ENCODE results near the gene ABHD5. TPM values are rescaled to one million over a fixed set of nuclear protein-coding genes. Genes with fewer than 3 reads are reported as not detected.

Gene ABHD5
- total RNA-seq, 1 experiment from 2014 or later: 11.3 TPM

- H3K27ac Mint-ChIP-seq: no peak overlapping the region
- DNase-seq (ENCODE audit: low spot score): no peak
- peaks cover 12% of the 10 kb centered on the region for H3K4me1 Mint-ChIP-seq
- no peaks in the 10 kb centered on the region for H3K27me3 Mint-ChIP-seq (ENCODE audit: low read depth)
- CTCF ChIA-PET: no interaction called here
- POLR2A ChIA-PET: interaction anchor here (0.5 kb wide), 1 partner anchor 734 kb away, joined by 10 read pairs; no protein-coding TSS in a partner anchor
- TF ChIP-seq AR (CRISPR knock-in tag; IDR thresholded peaks at IDR 0.05) (no peak), GABPB1 (CRISPR knock-in tag; IDR thresholded peaks at IDR 0.05) (no peak), ATF2 (CRISPR knock-in tag; IDR thresholded peaks at IDR 0.05; ENCODE audit: borderline replicate concordance, low read depth) (no peak), STAT6 (CRISPR knock-in tag; conservative IDR thresholded peaks at IDR 0.05; ENCODE audit: low read depth) (no peak), ZNF263 (CRISPR knock-in tag; IDR thresholded peaks at IDR 0.05; ENCODE audit: low read depth) (no peak), ZNF219 (CRISPR knock-in tag; IDR thresholded peaks at IDR 0.05; ENCODE audit: borderline replicate concordance) (no peak), ESRRA (CRISPR knock-in tag; IDR thresholded peaks at IDR 0.05; ENCODE audit: borderline replicate concordance) (no peak), ZNF317 (CRISPR knock-in tag; IDR thresholded peaks at IDR 0.05; ENCODE audit: borderline replicate concordance, low read depth) (no peak), GRHL2 (CRISPR knock-in tag; IDR thresholded peaks at IDR 0.05; ENCODE audit: insufficient replicate concordance, severe bottlenecking) (no peak), RELA (CRISPR knock-in tag; IDR thresholded peaks at IDR 0.05; ENCODE audit: borderline replicate concordance) (no peak)
- TF ChIP-seq, protein P1, sequence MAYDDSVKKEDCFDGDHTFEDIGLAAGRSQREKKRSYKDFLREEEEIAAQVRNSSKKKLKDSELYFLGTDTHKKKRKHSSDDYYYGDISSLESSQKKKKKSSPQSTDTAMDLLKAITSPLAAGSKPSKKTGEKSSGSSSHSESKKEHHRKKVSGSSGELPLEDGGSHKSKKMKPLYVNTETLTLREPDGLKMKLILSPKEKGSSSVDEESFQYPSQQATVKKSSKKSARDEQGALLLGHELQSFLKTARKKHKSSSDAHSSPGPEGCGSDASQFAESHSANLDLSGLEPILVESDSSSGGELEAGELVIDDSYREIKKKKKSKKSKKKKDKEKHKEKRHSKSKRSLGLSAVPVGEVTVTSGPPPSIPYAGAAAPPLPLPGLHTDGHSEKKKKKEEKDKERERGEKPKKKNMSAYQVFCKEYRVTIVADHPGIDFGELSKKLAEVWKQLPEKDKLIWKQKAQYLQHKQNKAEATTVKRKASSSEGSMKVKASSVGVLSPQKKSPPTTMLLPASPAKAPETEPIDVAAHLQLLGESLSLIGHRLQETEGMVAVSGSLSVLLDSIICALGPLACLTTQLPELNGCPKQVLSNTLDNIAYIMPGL (CRISPR knock-in tag; IDR thresholded peaks at IDR 0.05): no peak
- TF ChIP-seq, protein P2, sequence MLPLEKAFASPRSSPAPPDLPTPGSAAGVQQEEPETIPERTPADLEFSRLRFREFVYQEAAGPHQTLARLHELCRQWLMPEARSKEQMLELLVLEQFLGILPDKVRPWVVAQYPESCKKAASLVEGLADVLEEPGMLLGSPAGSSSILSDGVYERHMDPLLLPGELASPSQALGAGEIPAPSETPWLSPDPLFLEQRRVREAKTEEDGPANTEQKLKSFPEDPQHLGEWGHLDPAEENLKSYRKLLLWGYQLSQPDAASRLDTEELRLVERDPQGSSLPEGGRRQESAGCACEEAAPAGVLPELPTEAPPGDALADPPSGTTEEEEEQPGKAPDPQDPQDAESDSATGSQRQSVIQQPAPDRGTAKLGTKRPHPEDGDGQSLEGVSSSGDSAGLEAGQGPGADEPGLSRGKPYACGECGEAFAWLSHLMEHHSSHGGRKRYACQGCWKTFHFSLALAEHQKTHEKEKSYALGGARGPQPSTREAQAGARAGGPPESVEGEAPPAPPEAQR (CRISPR knock-in tag; IDR thresholded peaks at IDR 0.05): no peak
- TF ChIP-seq, protein P3, sequence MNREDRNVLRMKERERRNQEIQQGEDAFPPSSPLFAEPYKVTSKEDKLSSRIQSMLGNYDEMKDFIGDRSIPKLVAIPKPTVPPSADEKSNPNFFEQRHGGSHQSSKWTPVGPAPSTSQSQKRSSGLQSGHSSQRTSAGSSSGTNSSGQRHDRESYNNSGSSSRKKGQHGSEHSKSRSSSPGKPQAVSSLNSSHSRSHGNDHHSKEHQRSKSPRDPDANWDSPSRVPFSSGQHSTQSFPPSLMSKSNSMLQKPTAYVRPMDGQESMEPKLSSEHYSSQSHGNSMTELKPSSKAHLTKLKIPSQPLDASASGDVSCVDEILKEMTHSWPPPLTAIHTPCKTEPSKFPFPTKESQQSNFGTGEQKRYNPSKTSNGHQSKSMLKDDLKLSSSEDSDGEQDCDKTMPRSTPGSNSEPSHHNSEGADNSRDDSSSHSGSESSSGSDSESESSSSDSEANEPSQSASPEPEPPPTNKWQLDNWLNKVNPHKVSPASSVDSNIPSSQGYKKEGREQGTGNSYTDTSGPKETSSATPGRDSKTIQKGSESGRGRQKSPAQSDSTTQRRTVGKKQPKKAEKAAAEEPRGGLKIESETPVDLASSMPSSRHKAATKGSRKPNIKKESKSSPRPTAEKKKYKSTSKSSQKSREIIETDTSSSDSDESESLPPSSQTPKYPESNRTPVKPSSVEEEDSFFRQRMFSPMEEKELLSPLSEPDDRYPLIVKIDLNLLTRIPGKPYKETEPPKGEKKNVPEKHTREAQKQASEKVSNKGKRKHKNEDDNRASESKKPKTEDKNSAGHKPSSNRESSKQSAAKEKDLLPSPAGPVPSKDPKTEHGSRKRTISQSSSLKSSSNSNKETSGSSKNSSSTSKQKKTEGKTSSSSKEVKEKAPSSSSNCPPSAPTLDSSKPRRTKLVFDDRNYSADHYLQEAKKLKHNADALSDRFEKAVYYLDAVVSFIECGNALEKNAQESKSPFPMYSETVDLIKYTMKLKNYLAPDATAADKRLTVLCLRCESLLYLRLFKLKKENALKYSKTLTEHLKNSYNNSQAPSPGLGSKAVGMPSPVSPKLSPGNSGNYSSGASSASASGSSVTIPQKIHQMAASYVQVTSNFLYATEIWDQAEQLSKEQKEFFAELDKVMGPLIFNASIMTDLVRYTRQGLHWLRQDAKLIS (CRISPR knock-in tag; IDR thresholded peaks at IDR 0.05; ENCODE audit: borderline replicate concordance): no peak
- H3K4me3 Mint-ChIP-seq: no peak overlapping the region
- H3K9me3 Mint-ChIP-seq: no peaks in the 10 kb centered on the region
- no peak for ATAC-seq
- H3K36me3 Mint-ChIP-seq: no peaks in the 10 kb centered on the region
Measured at GRCh38 chr3:43670635-43671522, 19.9 kb upstream of the ABHD5 start.
